ENCODE results near the gene TGIF1.

Gene TGIF1

GRCh38 chr18:3508576-3509549 lies 58.9 kb downstream of the TGIF1 start:
- TF ChIP-seq CTCF (conservative IDR thresholded peaks at IDR 0.05), result no peak
- no peak for TF ChIP-seq ZFX (IDR thresholded peaks at IDR 0.05)
- no peak overlapping the region for H3K27ac ChIP-seq

All from C4-2B (cell line).